NCI-H2081 treated with DMSO at 0.1 percent for 48 hours (cell line): Measurements from ENCODE around the gene LYSET.
"Not testable (repeated sequence)": the region's sequence is repeated elsewhere in the genome, so short reads cannot be mapped to it uniquely, and the experiment has no call there.

Source experiments
- DNase-seq: peaks from one replicate; lab custom pipeline; 2025; lab: John Stamatoyannopoulos, UW

Gene LYSET

GRCh38 chr14:93168610-93169009 is 16.5 kb upstream of the LYSET start:
- not testable (repeated sequence) for DNase-seq

GRCh38 chr14:93169619-93170018 is 15.5 kb upstream of the LYSET start:
- DNase-seq, result not testable (repeated sequence)

- not testable (repeated sequence) for DNase-seq
Observed at GRCh38 chr14:93170141-93170540, 15.0 kb upstream of the LYSET start.

GRCh38 chr14:93171376-93171775 is 13.7 kb upstream of the LYSET start:
- DNase-seq, result no peak

- no peak for DNase-seq
Observed at GRCh38 chr14:93173943-93174395, 11.1 kb upstream of the LYSET start.

- not testable (repeated sequence) for DNase-seq
Observed at GRCh38 chr14:93174731-93175130, 10.4 kb upstream of the LYSET start.

GRCh38 chr14:93175492-93175891 is 9.6 kb upstream of the LYSET start:
- no peak for DNase-seq

- no peak for DNase-seq
Observed at GRCh38 chr14:93183596-93184317, 1.4 kb upstream of the LYSET start.

GRCh38 chr14:93185349-93185720 is 218 bp downstream of the LYSET start:
- no peak for DNase-seq

- no peak for DNase-seq
Observed at GRCh38 chr14:93186466-93186865, 1.3 kb downstream of the LYSET start.

GRCh38 chr14:93186956-93187355 is 1.8 kb downstream of the LYSET start:
- DNase-seq, result no peak

- DNase-seq, result no peak
Observed at GRCh38 chr14:93195316-93195999, 10.3 kb downstream of the LYSET start.

- DNase-seq, result no peak
Observed at GRCh38 chr14:93199031-93199430, 13.9 kb downstream of the LYSET start.

- no peak for DNase-seq
Observed at GRCh38 chr14:93200553-93200952, 15.4 kb downstream of the LYSET start.

- DNase-seq, result no peak
Observed at GRCh38 chr14:93201155-93201704, 16.1 kb downstream of the LYSET start.

- peak; percentile 96 for DNase-seq
Observed at GRCh38 chr14:93206793-93207467, 21.8 kb downstream of the LYSET start, which contains the start of the genes GON7 and UBR7. GON7 (minus strand) TSS chr14:93207065; CDS start chr14:93207037, 28 bp downstream. UBR7 (plus strand) TSS chr14:93207256; CDS start chr14:93207292, 36 bp downstream.

- DNase-seq, result peak; percentile 16
Observed at GRCh38 chr14:93207468-93208308, 22.6 kb downstream of the LYSET start.

- DNase-seq, result no peak
Observed at GRCh38 chr14:93212432-93212831, 27.3 kb downstream of the LYSET start.

GRCh38 chr14:93214598-93214997 is 29.5 kb downstream of the LYSET start:
- no peak for DNase-seq

GRCh38 chr14:93219103-93219726 is 34.1 kb downstream of the LYSET start:
- DNase-seq, result peak; percentile 31

- no peak for DNase-seq
Observed at GRCh38 chr14:93220509-93220908, 35.4 kb downstream of the LYSET start.
